Raji (cell line): ENCODE data around the gene GRAMD4.

ENCODE experiments used
- POLR2A ChIP-seq: IDR thresholded peaks from 2 replicates; pipeline ENCODE4 v1.6.1; 2011; ENCODE audit warnings: low read depth, low read length, control low read depth; ENCODE audit not compliant: insufficient read depth

The GRAMD4 gene

DNA sequence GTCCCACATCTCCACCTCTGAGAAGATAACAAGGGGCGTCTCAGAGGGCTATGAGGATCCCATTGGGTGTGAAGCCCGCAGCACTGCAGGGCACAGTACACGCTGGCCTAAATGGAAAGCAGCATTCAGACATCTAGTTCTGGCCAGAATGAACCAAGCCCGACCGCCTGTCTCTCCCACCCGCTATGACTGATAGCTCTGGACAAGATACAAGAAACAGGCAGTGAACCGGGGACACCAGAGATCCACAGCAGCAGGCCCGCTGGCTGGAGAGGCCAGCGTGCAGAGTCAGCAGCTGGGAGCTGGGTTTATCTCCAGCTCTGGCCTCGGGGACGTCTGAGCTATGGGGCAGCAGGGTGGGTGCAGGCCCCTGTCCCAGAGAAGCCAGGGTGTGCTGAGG, 108.3 kb downstream of the GRAMD4 start:
- no peak for TF ChIP-seq POLR2A
